Esophagus mucosa (tissue), 1 donor: ENCODE measurements around the gene FOXA3. TPM values are rescaled to one million over a fixed set of nuclear protein-coding genes. Genes with fewer than 3 reads are reported as not detected.

Source experiments
- ATAC-seq: fragments of 200-7000 bp; cut with Tn5 transposase; one replicate; pipeline ENCODE4 v1.9.1; 2020
- total RNA-seq: library from RNA; stranded (reverse); gene quantifications from one replicate; pipeline ENCODE4 v1.2.4, GENCODE V29; 2023
- donor health status: DM: yes; HTN: yes; CAD: no.

The FOXA3 gene
- total RNA-seq, 1 donor from 2014 or later, result not detected

DNA sequence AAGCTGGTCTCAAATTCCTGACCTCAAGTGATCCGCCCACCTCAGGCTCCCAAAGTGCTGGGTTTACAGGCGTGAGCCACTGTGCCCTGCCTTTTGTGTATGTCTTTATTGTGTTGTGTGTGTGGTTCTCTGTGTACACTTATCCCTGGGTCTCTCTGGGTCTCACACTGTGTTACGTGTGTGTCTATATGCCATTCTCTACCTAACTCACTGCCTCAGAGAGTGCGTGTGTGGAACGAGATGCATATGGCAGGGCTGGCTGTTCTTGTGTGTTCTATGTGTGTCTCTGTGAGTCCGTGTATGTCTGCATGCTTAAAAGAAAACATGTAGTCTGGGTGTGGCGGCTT is 10.5 kb downstream of the FOXA3 start:
- ATAC-seq, result no peak

GRCh38 chr19:45876161-45876410 is 12.0 kb downstream of the FOXA3 start:
- ATAC-seq, result no peak

- no peak for ATAC-seq
These were observed 12.5 kb downstream of the FOXA3 start for GRCh38 chr19:45876411-45877197.

- peak; percentile 84 for ATAC-seq
These were observed 14.1 kb downstream of the FOXA3 start for GRCh38 chr19:45878043-45878794.

- ATAC-seq, result no peak
These were observed 14.9 kb downstream of the FOXA3 start for GRCh38 chr19:45879055-45879454.

GRCh38 chr19:45879971-45880370 is 15.8 kb downstream of the FOXA3 start:
- no peak for ATAC-seq

GRCh38 chr19:45881082-45881908 is 17.2 kb downstream of the FOXA3 start:
- ATAC-seq, result no peak

GRCh38 chr19:45881909-45882528 is 17.9 kb downstream of the FOXA3 start:
- ATAC-seq, result no peak

GRCh38 chr19:45882652-45883585 is 18.8 kb downstream of the FOXA3 start:
- ATAC-seq, result peak; percentile 43

DNA sequence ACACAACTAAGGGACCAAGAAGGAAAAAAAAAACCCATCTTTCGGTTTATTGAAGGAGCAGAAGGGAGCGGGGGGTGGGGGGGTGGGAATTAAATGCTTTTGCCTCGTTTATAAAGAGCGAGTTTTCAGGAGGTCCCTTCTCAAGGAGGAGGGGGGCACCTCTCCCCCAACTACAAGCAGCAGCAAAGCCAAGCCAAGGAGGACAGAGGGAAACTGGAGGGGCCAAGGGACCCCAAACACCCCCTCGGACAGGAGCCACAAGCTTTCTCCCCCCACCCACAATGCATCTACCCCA is 19.4 kb downstream of the FOXA3 start:
- ATAC-seq, result no peak

DNA sequence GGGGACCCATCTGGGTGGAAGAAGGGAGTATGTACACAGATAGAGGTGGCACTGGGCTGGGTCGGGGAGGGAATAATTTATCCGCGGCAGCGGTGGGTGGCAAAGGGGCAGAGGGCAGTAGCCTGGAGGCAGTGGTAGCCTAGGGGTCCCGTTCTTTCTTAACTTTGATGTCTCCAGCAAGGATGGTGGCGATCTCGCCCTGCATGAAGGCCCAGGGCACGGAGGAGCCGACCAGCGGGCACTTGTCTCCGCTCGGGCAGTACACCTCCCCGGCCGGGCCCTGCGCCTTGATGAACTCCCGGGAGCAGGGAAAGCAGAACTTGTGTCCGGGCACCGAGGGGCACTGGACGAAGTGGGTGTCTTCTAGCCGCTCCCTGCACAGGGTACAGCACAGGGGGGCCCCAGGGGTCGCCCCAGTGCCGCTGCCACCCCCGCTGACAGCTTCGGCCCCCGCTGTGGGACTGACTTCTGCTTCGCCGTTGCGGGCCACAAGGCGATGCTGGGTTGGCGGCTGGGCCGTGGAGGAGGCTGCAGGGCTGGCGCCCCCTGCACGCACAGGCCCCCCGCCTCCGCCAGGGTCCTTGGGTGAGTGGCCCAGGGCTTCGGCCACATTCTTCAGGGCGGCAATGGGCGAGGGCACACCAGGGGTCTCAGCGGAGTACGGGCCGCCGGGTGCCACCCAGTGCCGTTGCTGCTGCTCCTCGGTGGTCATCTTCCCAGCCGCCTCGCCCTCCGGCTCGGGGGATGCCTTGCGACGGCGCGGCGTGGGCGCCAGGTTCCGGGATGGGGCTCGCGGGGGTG is 20.0 kb downstream of the FOXA3 start:
- ATAC-seq, result no peak

DNA sequence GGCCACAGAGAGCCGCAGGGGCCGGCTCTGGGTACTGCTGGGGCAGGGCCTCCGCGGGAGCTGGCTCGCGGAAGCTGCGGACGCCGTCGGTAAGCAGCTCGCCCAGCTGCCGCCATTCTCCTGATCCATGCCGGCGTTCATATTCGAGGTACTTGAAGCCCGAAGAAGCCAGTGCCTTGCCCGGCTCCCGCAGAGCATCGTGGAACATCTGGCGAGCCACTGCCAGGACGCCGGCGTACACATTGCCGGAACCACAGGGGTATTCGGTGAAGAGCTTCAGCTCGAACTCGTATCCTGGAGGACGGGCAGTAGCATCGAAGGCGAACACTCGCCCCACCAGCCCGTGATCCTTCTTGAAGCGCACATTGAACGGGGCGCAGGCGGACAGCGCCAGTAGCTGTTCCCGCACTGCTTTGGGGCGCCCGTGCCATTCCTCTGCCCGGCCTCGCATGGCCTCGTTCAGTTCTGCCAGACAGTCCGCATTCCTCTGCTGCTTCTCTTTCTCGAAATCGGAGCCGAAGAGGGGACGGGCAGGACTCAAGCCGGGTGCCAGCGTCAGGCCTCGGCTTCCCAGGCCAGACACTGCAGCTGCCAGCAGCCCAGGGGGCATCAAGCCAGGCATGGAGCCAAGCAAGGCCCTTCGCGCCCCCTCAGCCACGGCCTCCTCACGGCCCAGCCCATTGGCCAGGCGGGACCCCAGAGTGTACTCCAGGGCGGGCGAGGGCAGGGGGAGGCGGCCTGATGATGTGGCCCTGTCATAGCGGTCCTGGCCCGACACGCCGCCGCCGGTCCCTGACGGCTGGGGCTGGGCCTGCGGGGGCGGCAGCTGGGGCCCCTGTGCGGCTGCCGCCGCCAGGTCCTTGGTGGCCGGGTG is 20.8 kb downstream of the FOXA3 start:
- peak; percentile 5 for ATAC-seq

GRCh38 chr19:45885556-45886426 is 21.7 kb downstream of the FOXA3 start, which contains the start of gene IRF2BP1:
Gene IRF2BP1 (minus strand): TSS chr19:45886141. CDS start chr19:45885774, 367 bp downstream.
- ATAC-seq, result peak; percentile 67

DNA sequence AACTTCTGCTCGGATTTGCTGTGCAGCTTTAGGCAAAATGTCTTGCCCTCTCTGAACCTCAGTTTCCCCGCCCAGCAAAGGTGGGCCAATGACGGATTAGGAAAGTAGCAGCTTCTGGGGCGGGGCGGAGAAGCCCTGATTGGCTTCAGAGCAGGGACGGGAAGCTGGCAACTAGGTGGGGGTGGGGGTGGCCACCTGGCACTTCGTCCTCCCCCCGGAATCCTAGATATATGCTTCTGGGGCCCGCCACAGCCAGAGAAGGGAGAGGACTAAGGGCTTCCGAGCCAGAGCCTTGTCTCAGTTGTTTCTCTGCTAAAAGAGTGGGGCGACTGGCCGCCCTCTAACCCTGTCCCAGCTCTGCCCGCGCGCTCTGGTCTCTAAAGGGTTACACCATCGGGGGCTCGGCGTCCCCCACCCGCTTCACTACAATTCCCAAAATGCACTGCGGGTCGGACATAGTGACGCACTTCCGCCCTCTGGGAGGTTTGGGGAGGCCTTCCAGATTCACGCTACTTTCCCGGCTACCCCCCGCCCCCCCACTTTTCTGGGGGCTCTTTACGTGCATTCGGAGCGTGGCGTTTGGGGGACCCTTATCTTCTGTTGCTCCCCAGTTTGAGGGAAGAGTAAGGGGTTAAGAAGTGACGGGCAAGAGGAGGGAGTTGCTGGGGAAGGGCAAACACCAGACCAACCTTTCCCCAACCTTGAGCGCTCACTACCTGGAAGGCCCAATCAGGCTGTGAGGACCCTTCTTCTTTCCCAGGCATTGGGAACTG is 22.5 kb downstream of the FOXA3 start:
- ATAC-seq, result peak; percentile 74

DNA sequence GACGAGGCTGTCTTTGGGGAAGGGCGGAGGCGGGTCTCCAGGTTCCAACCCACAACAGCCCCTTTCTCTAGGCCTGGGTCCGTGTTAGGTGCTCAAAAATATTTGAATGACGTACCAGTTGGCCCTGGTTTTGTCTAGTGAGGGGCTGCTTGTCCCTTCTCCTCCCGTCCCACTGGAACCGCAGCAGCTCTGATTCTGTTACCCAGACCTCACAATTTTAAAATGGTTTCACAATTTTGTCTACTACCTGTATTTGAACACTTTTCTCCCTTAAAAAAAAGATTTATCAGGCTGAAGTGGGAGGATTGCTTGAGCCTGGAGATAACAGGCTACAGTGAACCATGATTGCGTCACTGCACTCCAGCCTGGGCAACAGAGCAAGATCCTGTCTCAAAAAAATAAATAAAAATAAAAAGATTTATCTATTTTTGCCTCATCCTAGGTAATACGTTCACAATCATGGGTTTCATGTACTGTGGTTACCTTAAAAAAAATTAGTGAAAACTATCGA is 23.1 kb downstream of the FOXA3 start:
- ATAC-seq, result no peak

- no peak for ATAC-seq
These were observed 25.2 kb downstream of the FOXA3 start for GRCh38 chr19:45889210-45889885.

DNA sequence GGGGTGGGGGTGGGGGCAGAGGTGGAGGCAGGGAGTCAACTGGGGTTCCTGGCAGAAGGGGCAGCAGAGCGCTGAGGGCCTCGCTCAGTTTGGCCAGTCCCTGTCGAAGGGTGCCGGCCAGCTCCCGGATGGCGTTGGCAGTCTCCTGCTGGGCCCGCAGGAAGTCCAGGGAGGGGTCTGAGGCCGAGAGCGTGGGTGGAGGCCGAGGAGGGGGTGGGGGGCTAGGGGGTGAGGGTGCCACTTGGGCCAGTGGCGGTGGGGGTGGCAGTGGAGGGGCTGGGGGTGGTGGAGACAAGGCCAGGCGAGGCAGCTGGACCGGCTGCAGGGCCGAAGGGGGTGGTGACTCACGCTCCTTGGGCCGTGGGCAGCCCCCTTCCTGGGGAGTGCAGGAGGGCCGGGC is 26.8 kb downstream of the FOXA3 start:
- no peak for ATAC-seq
